Mesendoderm (in vitro differentiated cells): ENCODE measurements around the gene PIK3R6.
A peak's percentile ranks its signal among the peaks of the same experiment; 100 is the strongest.

Experiments
- DNase-seq: peaks from one replicate; pipeline ENCODE4 v3.0.0; 2013
- H2AK5ac ChIP-seq: 2 replicates; pipeline ENCODE4 v1.6.1; 2013; ENCODE audit warnings: low read length, inconsistent platforms
- H2BK120ac ChIP-seq: 2 replicates; pipeline ENCODE4 v1.6.1; 2013; ENCODE audit warnings: low read depth, mild to moderate bottlenecking, low read length, moderate library complexity, mixed read lengths
- H2BK15ac ChIP-seq: replicated peaks from 2 replicates; pipeline ENCODE4 v1.6.1; 2013; ENCODE audit warnings: low read depth, mild to moderate bottlenecking, moderate library complexity
- H2BK5ac ChIP-seq: 2 replicates; pipeline ENCODE4 v1.6.1; 2013; ENCODE audit warnings: low read length, inconsistent platforms
- H3K18ac ChIP-seq: 2 replicates; pipeline ENCODE4 v1.6.1; 2013; ENCODE audit warnings: mild to moderate bottlenecking, low read length, mixed read lengths
- H3K23ac ChIP-seq: one replicate; pipeline ENCODE4 v1.6.1; 2013; ENCODE audit warnings: low read length
- H3K27ac ChIP-seq: 2 replicates; pipeline ENCODE4 v1.5.1; 2013; ENCODE audit warnings: low read depth, mild to moderate bottlenecking, inconsistent platforms, low read length, moderate library complexity
- H3K27me3 ChIP-seq: 2 replicates; pipeline ENCODE4 v1.6.1; 2013; ENCODE audit warnings: low read length, control low read depth, mild to moderate bottlenecking, inconsistent platforms; ENCODE audit not compliant: insufficient read depth, poor library complexity
- H3K36me3 ChIP-seq: 2 replicates; pipeline ENCODE4 v1.6.1; 2013; ENCODE audit warnings: low read length, inconsistent platforms; ENCODE audit not compliant: control insufficient read depth, insufficient read depth
- H3K4ac ChIP-seq: one replicate; pipeline ENCODE4 v1.6.1; 2013; ENCODE audit warnings: low read depth, mild to moderate bottlenecking, low read length, moderate library complexity
- H3K4me1 ChIP-seq: 2 replicates; pipeline ENCODE4 v1.6.1; 2013; ENCODE audit warnings: low read depth, low read length, inconsistent platforms; ENCODE audit not compliant: control insufficient read depth
- H3K4me2 ChIP-seq: 2 replicates; pipeline ENCODE4 v1.6.1; 2013; ENCODE audit warnings: low read length
- H3K4me3 ChIP-seq: 2 replicates; pipeline ENCODE4 v1.5.1; 2013; ENCODE audit warnings: mild to moderate bottlenecking, low read length
- H3K56ac ChIP-seq: one replicate; pipeline ENCODE4 v1.6.1; 2013; ENCODE audit warnings: low read length
- H3K79me1 ChIP-seq: 2 replicates; pipeline ENCODE4 v1.6.1; 2013; ENCODE audit warnings: low read length, inconsistent platforms
- H3K79me2 ChIP-seq: 2 replicates; pipeline ENCODE4 v1.6.1; 2013; ENCODE audit warnings: mild to moderate bottlenecking, low read length; ENCODE audit not compliant: control insufficient read depth, insufficient read depth
- H3K9ac ChIP-seq: 2 replicates; pipeline ENCODE4 v1.6.1; 2013; ENCODE audit warnings: low read length, inconsistent platforms
- H4K5ac ChIP-seq: one replicate; pipeline ENCODE4 v1.6.1; 2013; ENCODE audit warnings: low read length
- H4K8ac ChIP-seq: one replicate; pipeline ENCODE4 v1.6.1; 2013; ENCODE audit warnings: low read depth, mild to moderate bottlenecking, control low read depth, low read length, moderate library complexity
- WGBS: extraction: QIAGEN DNeasy Blood & Tissue Kit; methylation state at CpG from one replicate; pipeline ENCODE4 v1.1.7; 2013; ENCODE audit warnings: low lambda C conversion rate, missing lambda C conversion rate; ENCODE audit not compliant: insufficient coverage; ENCODE audit errors: extremely low coverage; 5-methylcytosine and 5-hydroxymethylcytosine counted together

The PIK3R6 gene

GRCh38 chr17:8800656-8801055 lies 66.8 kb downstream of the PIK3R6 start:
- H2AK5ac ChIP-seq: no peak overlapping the region
- H3K27ac ChIP-seq: no peak overlapping the region
- H3K79me2 ChIP-seq: no peaks in the 10 kb centered on the region
- no peak overlapping the region for H2BK120ac ChIP-seq
- H3K4ac ChIP-seq: no peak overlapping the region
- no peak overlapping the region for H3K4me2 ChIP-seq
- H4K8ac ChIP-seq: no peak overlapping the region
- no peak for DNase-seq
- no peaks in the 10 kb centered on the region for H3K27me3 ChIP-seq
- H2BK5ac ChIP-seq: no peak overlapping the region
- H3K4me3 ChIP-seq: no peak overlapping the region
- no peak overlapping the region for H3K18ac ChIP-seq
- H3K79me1 ChIP-seq: no peaks in the 10 kb centered on the region
- no peak overlapping the region for H4K5ac ChIP-seq
- H3K56ac ChIP-seq: no peak overlapping the region
- no CpG with 5 or more reads among the region's 2 CpGs for WGBS
- no peaks in the 10 kb centered on the region for H3K36me3 ChIP-seq
- H3K23ac ChIP-seq: no peak overlapping the region
- H3K9ac ChIP-seq: no peak overlapping the region
- H3K4me1 ChIP-seq: no peaks in the 10 kb centered on the region
- no peak overlapping the region for H2BK15ac ChIP-seq

GRCh38 chr17:8799570-8800212 lies 67.8 kb downstream of the PIK3R6 start:
- no peak for DNase-seq
- no peak overlapping the region for H2BK120ac ChIP-seq
- H3K79me2 ChIP-seq: no peaks in the 10 kb centered on the region
- H2BK5ac ChIP-seq: no peak overlapping the region
- no peak overlapping the region for H3K18ac ChIP-seq
- no peak overlapping the region for H3K4me3 ChIP-seq
- H3K4me1 ChIP-seq: no peaks in the 10 kb centered on the region
- H2AK5ac ChIP-seq: no peak overlapping the region
- no peak overlapping the region for H3K4me2 ChIP-seq
- H3K9ac ChIP-seq: no peak overlapping the region
- H4K8ac ChIP-seq: no peak overlapping the region
- no CpG with 5 or more reads among the region's 15 CpGs for WGBS
- no peak overlapping the region for H3K23ac ChIP-seq
- no peaks in the 10 kb centered on the region for H3K27me3 ChIP-seq
- no peak overlapping the region for H4K5ac ChIP-seq
- H3K36me3 ChIP-seq: no peaks in the 10 kb centered on the region
- H3K27ac ChIP-seq: no peak overlapping the region
- no peak overlapping the region for H3K4ac ChIP-seq
- no peaks in the 10 kb centered on the region for H3K79me1 ChIP-seq
- no peak overlapping the region for H2BK15ac ChIP-seq
- no peak overlapping the region for H3K56ac ChIP-seq

GRCh38 chr17:8798846-8799569 lies 68.5 kb downstream of the PIK3R6 start, which contains the start of gene MFSD6L:
TSS of gene MFSD6L (minus strand) at chr17:8799365. CDS start at chr17:8799120, 245 bp downstream.
- peak; percentile 76 for DNase-seq
- H3K27ac ChIP-seq: no peak within 1 kb of the TSS
- WGBS: no CpG with 5 or more reads among the region's 62 CpGs
- H3K56ac ChIP-seq: no peak within 1 kb of the TSS
- no peaks in the 10 kb centered on the region for H3K79me1 ChIP-seq
- no peak within 1 kb of the TSS for H2BK5ac ChIP-seq
- H3K36me3 ChIP-seq: no peaks in the 10 kb centered on the region
- H3K27me3 ChIP-seq: no peaks in the 10 kb centered on the region
- no peak within 1 kb of the TSS for H3K4ac ChIP-seq
- no peak within 1 kb of the TSS for H3K18ac ChIP-seq
- no peak within 1 kb of the TSS for H3K9ac ChIP-seq
- H2BK120ac ChIP-seq: no peak within 1 kb of the TSS
- H3K4me1 ChIP-seq: no peaks in the 10 kb centered on the region
- no peak within 1 kb of the TSS for H4K5ac ChIP-seq
- H2BK15ac ChIP-seq: no peak within 1 kb of the TSS
- no peak within 1 kb of the TSS for H3K23ac ChIP-seq
- H3K79me2 ChIP-seq: no peaks in the 10 kb centered on the region
- H2AK5ac ChIP-seq: no peak within 1 kb of the TSS
- H4K8ac ChIP-seq: no peak within 1 kb of the TSS
- H3K4me3 ChIP-seq: no peak within 1 kb of the TSS
- H3K4me2 ChIP-seq: peak within 1 kb of the TSS; percentile 42

- Histone ChIP-seq H3K9ac (no peak overlapping the region), H3K18ac (no peak overlapping the region), H3K4me3 (no peak overlapping the region), H3K23ac (no peak overlapping the region), H3K56ac (no peak overlapping the region), H3K4me1 (no peaks in the 10 kb centered on the region), H2AK5ac (no peak overlapping the region), H4K5ac (no peak overlapping the region), H2BK5ac (no peak overlapping the region), H3K27ac (no peak overlapping the region), H2BK120ac (no peak overlapping the region), H3K4me2 (no peak overlapping the region), H3K36me3 (no peaks in the 10 kb centered on the region), H3K79me2 (no peaks in the 10 kb centered on the region), H3K4ac (no peak overlapping the region), H2BK15ac (no peak overlapping the region), H3K27me3 (no peaks in the 10 kb centered on the region), H4K8ac (no peak overlapping the region), H3K79me1 (no peaks in the 10 kb centered on the region)
- WGBS: no CpG with 5 or more reads among the region's 23 CpGs
- DNase-seq: peak; percentile 31
Measured at GRCh38 chr17:8798176-8798845, 69.2 kb downstream of the PIK3R6 start.

GRCh38 chr17:8797621-8798175 lies 69.8 kb downstream of the PIK3R6 start:
- Histone ChIP-seq H3K18ac (no peak overlapping the region), H2BK15ac (no peak overlapping the region), H4K5ac (no peak overlapping the region), H3K79me1 (no peaks in the 10 kb centered on the region), H3K23ac (no peak overlapping the region), H3K4me2 (no peak overlapping the region), H3K79me2 (no peaks in the 10 kb centered on the region), H3K56ac (no peak overlapping the region), H3K4ac (no peak overlapping the region), H3K4me1 (no peaks in the 10 kb centered on the region), H3K4me3 (no peak overlapping the region), H3K36me3 (no peaks in the 10 kb centered on the region), H2BK5ac (no peak overlapping the region), H2BK120ac (no peak overlapping the region), H4K8ac (no peak overlapping the region), H3K27ac (no peak overlapping the region), H2AK5ac (no peak overlapping the region), H3K9ac (no peak overlapping the region), H3K27me3 (no peaks in the 10 kb centered on the region)
- WGBS: no CpG with 5 or more reads among the region's 14 CpGs
- DNase-seq: no peak
